ENCODE data around the gene ZNF462.

The ZNF462 gene

DNA sequence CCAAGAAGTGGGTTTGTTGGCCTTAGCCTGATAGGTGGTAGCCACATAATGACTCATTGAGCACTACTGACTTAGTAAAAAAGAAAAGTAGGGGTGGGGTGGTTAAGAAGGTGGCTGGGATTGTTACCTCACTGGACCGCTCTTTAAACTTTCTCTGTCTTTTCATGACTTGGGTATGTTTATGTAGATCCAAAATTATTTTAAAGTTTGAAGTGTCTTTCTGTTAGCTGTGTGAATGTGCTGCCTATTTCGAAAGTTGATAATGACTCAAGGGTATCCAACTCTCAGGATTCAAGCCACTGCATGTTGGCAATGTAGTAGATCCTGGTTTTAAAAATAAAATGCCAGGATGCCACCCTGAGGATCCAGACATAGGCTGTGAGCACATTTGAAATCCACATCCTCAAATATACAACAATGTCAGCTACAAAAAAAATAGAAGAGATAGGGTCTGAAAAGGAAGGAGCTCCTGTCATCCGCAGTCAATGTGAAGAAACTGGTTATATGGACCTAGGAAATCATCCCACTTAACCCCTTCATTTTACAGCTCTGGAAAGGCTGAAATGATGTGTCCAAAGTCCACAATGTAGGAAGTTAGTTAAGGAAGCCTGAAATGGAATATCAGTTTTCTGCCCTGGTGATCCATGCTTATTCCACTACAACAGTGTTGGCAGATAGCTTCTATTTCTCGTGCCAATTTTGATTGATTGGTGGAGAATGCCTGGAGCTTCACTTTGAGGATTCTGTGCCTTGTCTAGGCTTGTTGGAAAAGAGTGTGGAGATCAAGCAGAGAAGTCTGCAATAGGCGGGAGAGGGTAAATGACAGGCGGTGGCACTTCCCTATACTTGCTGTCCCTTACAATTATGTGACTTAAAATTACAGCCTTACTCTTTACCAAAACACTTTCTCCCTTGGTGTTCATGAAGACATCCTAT is 23.4 kb downstream of the ZNF462 start:
- H3K79me2 ChIP-seq (ENCODE audit: insufficient read depth, low read length), result peaks cover 14% of the 10 kb centered on the region
- H3K27me3 ChIP-seq (ENCODE audit: insufficient read depth, low read length, poor library complexity, severe bottlenecking), result peaks cover 12% of the 10 kb centered on the region
- no peak overlapping the region for H3K4me3 ChIP-seq (ENCODE audit: low read length, poor library complexity, severe bottlenecking)
- H3F3A ChIP-seq (ENCODE audit: low read depth), result no peaks in the 10 kb centered on the region
- no peak overlapping the region for H2AFZ ChIP-seq (ENCODE audit: low read length)
- H4K20me1 ChIP-seq (ENCODE audit: insufficient read depth, low read length, poor library complexity, severe bottlenecking), result peaks cover 62% of the 10 kb centered on the region
- H3K9me3 ChIP-seq (ENCODE audit: insufficient read depth, low read depth, low read length), result no peaks in the 10 kb centered on the region
- TF ChIP-seq, protein P1, sequence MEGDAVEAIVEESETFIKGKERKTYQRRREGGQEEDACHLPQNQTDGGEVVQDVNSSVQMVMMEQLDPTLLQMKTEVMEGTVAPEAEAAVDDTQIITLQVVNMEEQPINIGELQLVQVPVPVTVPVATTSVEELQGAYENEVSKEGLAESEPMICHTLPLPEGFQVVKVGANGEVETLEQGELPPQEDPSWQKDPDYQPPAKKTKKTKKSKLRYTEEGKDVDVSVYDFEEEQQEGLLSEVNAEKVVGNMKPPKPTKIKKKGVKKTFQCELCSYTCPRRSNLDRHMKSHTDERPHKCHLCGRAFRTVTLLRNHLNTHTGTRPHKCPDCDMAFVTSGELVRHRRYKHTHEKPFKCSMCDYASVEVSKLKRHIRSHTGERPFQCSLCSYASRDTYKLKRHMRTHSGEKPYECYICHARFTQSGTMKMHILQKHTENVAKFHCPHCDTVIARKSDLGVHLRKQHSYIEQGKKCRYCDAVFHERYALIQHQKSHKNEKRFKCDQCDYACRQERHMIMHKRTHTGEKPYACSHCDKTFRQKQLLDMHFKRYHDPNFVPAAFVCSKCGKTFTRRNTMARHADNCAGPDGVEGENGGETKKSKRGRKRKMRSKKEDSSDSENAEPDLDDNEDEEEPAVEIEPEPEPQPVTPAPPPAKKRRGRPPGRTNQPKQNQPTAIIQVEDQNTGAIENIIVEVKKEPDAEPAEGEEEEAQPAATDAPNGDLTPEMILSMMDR (conservative IDR thresholded peaks at IDR 0.05; ENCODE audit: low read length), result no peak
- no peak for TF ChIP-seq EZH2phosphoT487 (IDR thresholded peaks at IDR 0.05; ENCODE audit: borderline replicate concordance)
- H3K9me2 ChIP-seq (replicated peaks; ENCODE audit: low read depth, low read length), result no peaks in the 10 kb centered on the region
- H3K4me2 ChIP-seq (ENCODE audit: low read depth, low read length, poor library complexity, severe bottlenecking), result no peak overlapping the region
- peaks cover 12% of the 10 kb centered on the region for H3K4me1 ChIP-seq (ENCODE audit: insufficient read depth, low read length, poor library complexity, severe bottlenecking)
- no peak overlapping the region for H3K9ac ChIP-seq (ENCODE audit: low read depth, low read length, poor library complexity, severe bottlenecking)
- no peaks in the 10 kb centered on the region for H3K36me3 ChIP-seq (ENCODE audit: insufficient read depth, low read length)

DNA sequence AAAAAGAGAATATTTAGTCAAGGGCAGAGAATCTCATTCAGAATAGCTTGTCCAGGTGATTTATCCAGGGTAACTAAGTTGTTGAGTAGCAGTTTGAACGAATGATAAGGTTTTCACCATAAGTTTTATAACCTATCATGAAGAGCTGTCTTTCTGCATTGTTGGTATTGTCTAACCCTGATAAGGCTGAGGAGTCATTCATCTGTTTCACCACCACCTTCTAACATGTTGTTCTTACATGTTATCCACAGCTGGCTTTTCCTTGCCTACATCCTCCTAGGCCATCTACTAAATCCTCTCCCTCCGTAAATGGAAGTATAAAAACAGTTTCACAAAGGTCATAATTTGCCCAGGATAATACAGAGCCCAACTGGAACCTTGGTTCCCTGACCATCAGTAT is 24.1 kb downstream of the ZNF462 start:
- Histone ChIP-seq H3K27me3 (ENCODE audit: insufficient read depth, low read length, poor library complexity, severe bottlenecking) (peaks cover 6% of the 10 kb centered on the region), H3K9me2 (replicated peaks; ENCODE audit: low read depth, low read length) (no peaks in the 10 kb centered on the region), H3K36me3 (ENCODE audit: insufficient read depth, low read length) (no peaks in the 10 kb centered on the region), H3K4me1 (ENCODE audit: insufficient read depth, low read length, poor library complexity, severe bottlenecking) (peaks cover 12% of the 10 kb centered on the region), H2AFZ (ENCODE audit: low read length) (no peak overlapping the region), H4K20me1 (ENCODE audit: insufficient read depth, low read length, poor library complexity, severe bottlenecking) (peaks cover 57% of the 10 kb centered on the region), H3K9me3 (ENCODE audit: insufficient read depth, low read depth, low read length) (no peaks in the 10 kb centered on the region), H3K79me2 (ENCODE audit: insufficient read depth, low read length) (peaks cover 14% of the 10 kb centered on the region), H3F3A (ENCODE audit: low read depth) (no peaks in the 10 kb centered on the region), H3K4me3 (ENCODE audit: low read length, poor library complexity, severe bottlenecking) (no peak overlapping the region), H3K4me2 (ENCODE audit: low read depth, low read length, poor library complexity, severe bottlenecking) (no peak overlapping the region), H3K9ac (ENCODE audit: low read depth, low read length, poor library complexity, severe bottlenecking) (no peak overlapping the region)
- TF ChIP-seq, protein P1 (conservative IDR thresholded peaks at IDR 0.05; ENCODE audit: low read length), result no peak
- TF ChIP-seq EZH2phosphoT487 (IDR thresholded peaks at IDR 0.05; ENCODE audit: borderline replicate concordance), result no peak

DNA sequence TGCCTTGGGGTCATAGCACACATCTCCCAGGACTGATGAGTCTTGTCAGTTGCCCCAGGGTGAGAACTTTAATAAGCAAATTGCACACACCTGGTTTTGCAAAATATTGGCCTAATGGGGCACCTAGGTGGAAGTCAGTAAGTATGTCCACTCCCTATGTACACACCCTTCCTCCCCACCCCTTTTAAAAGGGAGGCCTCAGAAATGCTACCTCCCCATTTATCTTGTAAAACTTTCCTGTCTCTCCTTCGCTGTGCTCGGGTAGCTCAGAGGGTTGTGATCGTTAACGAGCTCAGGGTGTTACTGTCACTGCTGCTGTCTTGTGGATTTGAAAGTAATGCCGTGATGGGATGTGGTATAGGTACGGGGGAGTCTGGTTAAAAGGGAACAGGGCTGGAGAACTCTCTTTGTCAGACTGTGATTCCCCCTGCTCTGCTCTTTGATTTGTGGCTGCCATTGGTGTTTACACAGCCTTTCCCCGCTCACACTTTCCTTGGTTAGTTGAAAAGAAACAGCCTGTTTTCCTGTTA is 26.2 kb downstream of the ZNF462 start:
- no peak for TF ChIP-seq EZH2phosphoT487 (IDR thresholded peaks at IDR 0.05; ENCODE audit: borderline replicate concordance)
- TF ChIP-seq, protein P1 (conservative IDR thresholded peaks at IDR 0.05; ENCODE audit: low read length), result no peak
- Histone ChIP-seq H3K9ac (ENCODE audit: low read depth, low read length, poor library complexity, severe bottlenecking) (no peak overlapping the region), H3K9me3 (ENCODE audit: insufficient read depth, low read depth, low read length) (no peaks in the 10 kb centered on the region), H3K4me1 (ENCODE audit: insufficient read depth, low read length, poor library complexity, severe bottlenecking) (no peaks in the 10 kb centered on the region), H3K4me3 (ENCODE audit: low read length, poor library complexity, severe bottlenecking) (no peak overlapping the region), H2AFZ (ENCODE audit: low read length) (no peak overlapping the region), H3K4me2 (ENCODE audit: low read depth, low read length, poor library complexity, severe bottlenecking) (no peak overlapping the region), H3K36me3 (ENCODE audit: insufficient read depth, low read length) (no peaks in the 10 kb centered on the region), H3K79me2 (ENCODE audit: insufficient read depth, low read length) (peaks cover 15% of the 10 kb centered on the region), H3F3A (ENCODE audit: low read depth) (no peaks in the 10 kb centered on the region), H4K20me1 (ENCODE audit: insufficient read depth, low read length, poor library complexity, severe bottlenecking) (peaks cover 37% of the 10 kb centered on the region), H3K9me2 (replicated peaks; ENCODE audit: low read depth, low read length) (no peaks in the 10 kb centered on the region), H3K27me3 (ENCODE audit: insufficient read depth, low read length, poor library complexity, severe bottlenecking) (peaks cover 5% of the 10 kb centered on the region)

All from Loucy (cell line).